CD4-positive, alpha-beta T cell treated with Interleukin-6 for 4 hours (primary cell): ENCODE results near the gene SMAD2.
A peak's percentile ranks its signal among the peaks of the same experiment; 100 is the strongest.

ENCODE experiments used
- DNase-seq: peaks from one replicate; pipeline ENCODE4 v3.0.0-alpha.2; 2020; ENCODE audit warnings: mixed read lengths

Gene SMAD2

DNA sequence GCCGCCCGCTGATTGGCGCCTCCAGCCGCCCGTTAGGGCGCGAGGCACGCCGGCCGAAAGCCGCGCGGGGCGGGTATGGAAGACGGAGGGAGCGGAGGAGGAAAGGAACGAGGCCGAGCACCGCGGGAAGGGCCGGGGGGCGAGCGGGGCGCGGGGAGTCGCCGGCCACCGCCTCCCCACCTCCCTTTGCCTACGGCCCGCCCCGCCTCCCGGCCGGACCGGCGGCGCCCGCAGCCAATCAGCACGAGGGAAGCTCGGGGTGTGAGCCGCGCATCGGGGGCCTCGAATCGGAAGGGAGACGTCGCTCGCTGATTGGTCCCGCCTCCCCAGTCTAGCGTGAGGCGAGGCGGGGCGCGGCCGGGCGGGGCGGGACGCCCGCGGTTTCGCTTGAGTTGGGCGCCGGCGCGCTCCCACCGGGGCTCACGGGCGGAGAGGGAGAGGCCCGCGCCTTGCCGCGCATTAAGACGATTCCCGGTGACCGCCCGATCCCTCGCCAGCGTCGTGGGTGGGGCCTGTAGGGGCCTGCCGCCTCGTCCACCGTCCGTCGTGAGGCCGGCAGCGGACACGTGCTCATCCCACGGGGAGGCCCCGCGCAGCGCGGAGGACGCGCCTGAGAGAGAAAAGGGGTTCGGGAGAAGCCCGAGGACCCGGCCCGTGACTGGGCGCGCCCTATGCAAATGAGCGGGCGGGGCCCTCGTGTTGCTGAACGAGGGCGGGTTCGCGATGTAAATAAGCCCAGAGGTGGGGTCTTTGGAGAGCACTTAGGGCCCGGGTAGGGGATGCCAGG, 665 bp upstream of the SMAD2 start:
- peak; percentile 96 for DNase-seq

DNA sequence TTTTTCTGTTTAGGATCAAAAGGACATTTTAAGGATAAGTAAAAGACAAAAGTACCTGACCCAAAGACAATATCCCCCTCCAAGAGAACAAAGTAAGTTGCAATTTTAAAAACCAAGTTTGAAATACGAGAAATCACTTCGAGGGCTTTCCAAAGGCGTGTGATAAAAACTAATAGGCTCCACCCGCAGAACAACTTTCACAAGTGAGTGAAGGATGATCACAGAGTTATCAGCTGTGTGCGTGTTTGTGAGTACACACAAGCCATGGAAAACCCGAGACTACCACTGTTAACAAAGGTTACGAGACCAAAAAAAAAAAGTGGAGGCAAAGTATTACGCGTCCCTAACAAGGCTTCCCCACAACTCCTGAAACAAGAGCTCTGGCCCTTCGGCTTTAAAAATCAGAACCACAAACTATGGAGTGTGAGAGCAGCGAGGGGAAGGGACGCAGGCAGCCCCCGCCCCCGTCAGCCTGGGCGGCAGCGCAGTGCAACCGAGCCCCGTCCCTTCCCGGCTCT, 719 bp downstream of the SMAD2 start:
- DNase-seq: no peak

DNA sequence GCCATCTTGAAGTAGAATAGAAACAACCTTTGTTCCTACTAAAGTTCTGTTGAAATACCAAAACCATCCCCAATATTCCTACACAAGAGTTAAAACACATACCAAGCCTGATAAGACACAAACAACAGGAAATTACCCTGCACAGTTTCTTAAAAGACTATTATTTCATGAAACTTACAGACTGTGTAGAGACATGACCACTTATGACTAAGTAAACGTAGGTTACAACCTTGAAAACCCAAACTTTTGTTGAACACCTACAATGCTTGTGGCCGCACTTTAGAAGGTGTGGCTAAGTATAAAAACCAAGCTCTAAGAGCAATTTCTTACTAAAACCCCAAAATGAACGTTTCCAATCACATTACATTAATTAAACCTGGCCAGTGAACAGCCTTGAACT, 2.0 kb downstream of the SMAD2 start:
- DNase-seq: no peak

DNA sequence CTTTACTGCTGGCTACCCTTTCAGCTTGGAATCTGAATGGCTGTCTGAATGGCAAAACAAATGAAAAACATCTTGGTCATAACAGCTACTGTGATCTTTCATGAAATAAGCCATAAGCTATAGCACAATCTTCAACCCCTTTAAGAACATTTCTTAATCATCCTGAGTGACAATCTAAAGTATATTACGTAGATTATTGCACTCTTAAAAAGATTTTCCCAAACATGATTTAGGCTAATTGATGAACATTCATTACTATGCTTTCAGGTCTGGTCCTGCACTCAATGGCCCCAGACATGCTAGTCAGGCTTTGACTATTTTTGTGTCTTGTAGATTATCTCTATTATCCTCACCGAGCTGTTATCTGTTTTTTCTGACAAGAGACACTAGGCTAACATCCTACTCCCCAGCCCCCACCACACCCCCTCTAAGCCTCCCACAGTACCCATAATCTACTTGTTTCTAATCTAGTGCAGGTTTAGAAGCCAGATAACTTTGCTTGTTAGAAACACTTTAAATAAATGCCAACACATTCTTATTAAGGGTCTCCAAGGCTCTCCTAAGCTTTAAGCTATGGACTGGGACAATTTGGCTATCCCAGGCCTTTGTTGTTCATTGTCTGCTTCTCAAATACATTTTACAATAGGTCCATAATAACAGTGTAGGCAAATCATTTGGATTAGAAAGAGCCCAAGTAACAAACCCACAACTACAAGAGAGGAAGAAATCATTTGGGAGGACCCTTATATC, 4.2 kb downstream of the SMAD2 start:
- no peak for DNase-seq

DNA sequence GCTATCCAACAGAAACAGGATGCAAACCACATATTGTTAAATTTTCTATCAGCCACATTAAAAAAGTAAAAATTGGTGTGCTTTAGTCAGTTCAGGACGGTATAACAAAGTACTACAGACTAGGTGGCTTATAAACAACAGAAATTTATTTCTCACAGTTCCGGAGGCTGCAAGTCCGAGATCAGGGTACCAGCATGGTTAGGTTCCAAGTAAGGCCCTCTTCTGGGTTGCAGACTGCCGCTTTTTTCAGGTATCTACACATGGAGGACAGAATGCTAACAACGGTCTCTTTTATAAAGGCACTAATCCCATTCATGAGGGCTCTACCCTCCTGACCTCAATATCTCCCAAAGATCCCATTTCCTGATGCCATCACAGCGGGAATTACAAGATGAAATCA, 10.5 kb downstream of the SMAD2 start:
- DNase-seq: no peak

DNA sequence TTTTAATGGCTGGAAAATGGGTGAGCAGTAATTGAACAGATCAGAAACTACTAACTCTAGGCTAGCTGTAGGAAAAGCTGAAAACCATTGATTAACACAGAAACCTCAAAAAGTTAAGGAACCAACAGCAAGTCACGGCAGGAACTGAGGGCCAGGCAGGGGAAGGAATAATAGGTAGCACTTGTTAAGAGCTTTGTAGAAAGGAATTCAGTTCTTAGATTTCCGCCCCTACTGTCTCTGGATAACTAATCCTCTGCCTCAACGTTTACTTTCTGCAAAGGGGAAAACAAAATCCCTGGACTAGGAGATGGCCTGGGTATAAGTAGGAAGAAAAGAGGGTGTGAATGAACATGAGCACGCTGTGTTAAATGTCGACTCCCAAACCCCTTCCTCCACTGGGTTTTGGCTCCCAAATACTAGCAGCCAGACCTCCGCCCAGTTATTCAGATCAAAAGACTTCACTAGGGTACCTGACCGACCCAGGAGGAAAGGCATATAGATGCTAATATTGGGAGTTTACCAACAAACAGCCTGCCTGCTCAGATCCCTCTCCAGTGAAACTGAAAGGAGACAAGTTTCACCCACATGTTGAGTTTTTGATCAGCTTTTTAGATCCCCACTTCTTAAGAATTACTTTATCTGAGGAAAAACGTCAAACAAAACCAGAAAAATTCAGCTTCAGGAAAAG, 12.4 kb downstream of the SMAD2 start:
- DNase-seq: no peak

DNA sequence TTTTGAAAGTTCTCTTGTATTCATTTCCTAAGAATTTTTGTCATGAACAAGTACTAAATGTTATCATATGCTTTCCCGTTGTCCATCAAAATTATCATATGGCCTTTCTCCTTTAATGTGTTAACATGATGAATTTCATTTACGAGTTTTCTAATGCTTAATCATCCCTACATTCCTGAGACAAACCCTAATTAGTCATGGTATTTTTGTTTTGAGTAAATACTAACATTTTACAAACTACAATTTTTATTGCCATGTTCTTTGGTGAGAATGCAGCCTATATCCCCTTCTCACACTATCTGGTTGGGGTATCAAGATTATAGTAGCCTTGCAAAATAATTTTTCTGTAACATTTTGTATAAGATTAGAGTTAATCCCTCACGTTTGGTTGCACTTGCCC, 14.5 kb downstream of the SMAD2 start:
- DNase-seq: no peak

DNA sequence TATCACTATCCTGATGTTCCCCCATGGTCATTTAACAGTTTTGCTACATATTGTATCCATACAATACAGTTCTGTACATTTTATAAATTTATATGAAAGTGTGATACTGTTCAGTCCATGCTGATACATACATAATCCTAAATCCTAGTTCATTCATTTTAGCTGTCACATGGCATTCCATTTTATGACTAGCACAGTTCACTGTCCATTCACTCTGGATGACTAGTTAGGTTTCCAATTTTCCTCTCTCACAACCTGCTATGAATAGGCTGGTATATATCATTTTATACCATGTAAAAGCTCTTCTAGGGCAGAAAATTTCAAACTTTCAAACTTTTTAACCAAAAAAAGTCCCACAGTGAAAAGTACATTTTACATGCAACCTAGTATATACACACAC, 15.2 kb downstream of the SMAD2 start:
- no peak for DNase-seq

DNA sequence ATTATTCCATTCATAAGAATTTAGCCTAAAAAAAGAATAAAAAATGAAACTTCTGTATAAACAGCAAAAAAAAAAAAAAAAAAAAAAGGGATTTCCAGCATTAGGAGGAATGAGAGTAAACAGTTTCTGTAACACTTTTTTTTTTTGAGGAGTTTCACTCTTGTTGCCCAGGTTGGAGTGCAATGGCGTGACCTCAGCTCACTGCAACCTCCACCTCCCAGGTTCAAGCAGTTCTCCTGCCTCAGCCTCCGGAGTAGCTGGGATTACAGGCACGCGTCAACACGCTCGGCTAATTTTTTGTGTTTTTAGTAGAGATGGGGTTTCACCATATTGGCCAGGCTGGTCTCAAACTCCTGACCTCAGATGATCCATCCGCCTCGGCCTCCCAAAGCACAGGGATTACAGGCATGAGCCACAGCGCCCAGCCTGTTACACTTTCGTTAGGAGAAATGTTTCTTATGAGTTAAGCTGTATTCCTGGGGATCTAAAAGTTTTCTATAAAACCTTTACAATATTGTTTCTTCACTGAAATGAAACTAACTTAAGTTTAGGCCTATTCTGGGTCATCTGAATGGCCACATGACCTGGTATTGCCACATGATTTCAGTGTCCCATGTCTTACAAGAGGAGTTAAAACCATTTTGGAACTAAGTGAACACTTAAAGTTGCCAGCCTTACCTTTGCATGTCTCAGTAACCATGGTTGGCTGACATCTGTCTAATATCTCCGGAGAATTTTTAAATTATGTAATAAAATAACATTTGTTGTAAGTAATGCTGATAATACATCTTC, 17.5 kb downstream of the SMAD2 start:
- DNase-seq: no peak

DNA sequence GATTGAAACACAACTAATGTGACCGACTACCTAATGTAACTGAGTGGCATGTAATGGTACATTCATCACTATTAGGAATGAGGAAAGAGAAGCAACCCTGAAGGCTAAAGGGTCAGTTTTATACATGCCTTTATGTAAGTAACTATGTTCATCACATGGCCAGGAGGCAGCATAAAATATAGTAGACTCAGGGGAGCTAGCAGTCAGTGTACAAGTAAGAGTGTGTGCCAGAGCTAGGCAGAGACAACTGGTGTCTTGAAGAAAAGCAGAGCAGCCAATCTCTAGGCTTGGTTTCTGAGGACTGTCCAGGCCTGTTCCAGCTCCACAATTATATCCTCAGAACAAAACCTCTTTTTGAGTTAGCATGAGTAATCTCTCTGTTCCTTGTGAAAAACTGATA, 18.1 kb downstream of the SMAD2 start:
- DNase-seq: no peak

DNA sequence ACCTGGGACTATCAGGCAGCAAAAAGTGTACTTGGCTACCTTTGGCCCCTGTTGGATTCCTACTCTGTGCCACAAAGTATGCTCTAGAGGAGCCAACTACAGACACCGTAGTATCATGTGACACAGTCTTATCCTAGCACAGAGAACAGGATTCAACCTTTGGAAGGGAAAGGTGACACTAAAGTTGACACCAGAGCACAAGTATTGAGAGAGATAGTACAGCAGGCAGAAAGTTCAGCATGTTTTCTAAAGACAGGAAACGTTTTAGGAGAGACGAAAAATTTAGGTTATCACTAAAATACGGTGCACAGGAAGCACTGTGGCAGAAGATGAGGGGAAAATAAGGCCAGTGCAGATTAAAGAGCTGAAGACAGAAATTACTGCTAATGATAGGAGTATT, 18.6 kb downstream of the SMAD2 start:
- no peak for DNase-seq

DNA sequence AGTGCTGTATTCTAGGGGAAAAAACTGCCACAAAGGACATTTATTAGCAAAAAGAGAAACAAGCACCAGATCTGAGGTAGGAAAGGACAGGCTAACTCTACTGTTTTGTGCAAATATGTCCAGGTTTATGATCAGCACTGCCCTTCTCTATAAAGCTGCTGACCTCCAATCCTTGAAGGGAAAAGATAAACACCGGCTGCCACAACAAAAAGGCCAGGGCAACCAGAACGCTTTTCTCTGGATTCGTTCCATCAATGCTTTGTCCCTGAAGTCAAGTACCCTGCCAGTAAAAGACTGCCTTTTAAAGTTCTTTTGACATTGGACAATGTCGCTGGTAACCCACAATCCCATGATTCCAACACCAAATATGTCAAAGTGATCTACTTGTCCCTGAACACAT, 21.0 kb downstream of the SMAD2 start:
- DNase-seq: no peak

DNA sequence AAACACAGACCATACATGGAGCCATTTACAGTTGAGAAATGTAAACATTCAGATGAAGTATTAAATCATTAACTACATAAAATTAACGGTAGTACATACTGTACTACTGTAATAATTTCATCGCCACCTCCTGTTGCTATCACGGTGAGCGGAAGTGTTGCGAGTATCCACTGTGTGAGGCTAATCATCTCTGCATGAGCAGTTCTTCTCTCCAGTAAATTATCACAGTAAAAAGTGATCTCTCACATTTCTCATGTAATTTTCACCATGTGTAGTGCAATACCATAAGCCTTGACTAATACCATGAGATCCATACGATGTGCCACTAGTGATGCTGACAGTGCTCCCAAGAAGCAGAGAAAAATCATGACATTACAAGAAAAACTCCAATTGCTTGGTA, 21.9 kb downstream of the SMAD2 start:
- DNase-seq: no peak

DNA sequence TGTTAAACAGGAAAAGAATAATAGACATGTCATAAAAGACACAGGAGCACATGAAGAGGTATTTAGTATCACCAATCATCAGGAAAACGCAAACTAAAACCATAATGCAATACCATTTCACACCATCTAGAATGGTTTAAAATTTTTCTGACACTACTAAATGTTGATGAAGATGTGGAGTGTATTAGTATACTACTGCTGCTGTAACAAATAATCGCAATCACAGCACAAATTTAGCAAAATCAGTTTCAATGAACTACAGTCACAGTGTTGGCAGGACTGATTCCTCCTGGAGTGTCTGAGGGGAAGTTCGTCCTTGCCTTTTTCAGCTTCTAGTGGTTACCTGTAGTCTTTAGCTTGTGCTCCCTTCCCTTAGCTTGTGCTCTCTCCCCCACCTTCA, 24.1 kb downstream of the SMAD2 start:
- no peak for DNase-seq

DNA sequence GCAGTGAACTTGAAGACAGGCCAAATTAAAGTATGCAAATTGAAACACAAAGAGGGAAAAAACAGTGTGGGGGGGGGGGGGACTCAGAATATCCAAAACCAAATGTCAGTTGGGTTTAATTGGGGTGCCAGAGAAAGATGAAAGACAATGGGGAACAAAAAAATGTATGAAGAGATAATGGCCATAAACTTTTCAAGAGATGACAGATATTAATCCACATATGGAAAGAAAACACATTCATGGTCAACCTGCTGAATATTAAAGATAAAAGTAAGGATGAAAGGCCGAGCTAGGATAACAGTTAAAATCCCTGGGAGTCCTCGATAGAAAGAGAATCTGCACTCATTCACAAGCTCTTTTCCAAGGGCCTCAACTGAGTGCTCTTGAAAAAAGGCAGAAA, 26.6 kb downstream of the SMAD2 start:
- DNase-seq: no peak

DNA sequence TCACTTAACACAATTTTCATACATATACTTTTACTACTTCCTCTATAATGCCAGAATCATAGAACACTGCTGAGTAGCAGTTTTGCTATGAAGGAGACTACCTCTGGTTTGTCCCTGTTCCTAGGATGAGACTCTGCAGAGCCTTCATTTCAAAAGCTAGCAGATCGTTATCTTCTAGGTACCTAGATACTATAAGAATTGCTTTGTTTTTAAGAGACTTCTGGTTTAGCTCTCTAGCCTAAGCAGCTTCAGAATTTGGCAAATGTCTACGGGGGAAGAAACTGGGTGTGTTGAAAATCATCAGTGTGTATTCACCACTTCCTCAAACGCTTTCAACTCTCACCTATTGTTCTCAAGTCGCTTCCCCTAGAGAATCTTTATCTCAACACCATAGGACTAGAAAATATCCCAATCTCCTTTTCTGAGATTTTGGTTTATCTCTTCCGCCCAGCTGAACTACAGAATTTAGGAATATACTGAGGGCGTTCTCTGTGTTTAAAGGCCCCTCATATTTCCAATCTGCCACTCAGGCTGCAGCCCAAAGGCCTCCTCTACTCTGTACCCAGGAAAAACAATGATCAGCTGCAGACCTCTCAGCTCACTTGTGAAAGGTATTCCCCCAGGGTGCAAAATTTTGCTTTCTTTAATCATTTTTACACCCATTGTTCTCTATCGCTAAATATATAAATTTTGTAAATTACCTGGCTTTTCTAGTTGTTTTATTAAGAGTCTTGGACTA, 28.7 kb downstream of the SMAD2 start:
- no peak for DNase-seq

DNA sequence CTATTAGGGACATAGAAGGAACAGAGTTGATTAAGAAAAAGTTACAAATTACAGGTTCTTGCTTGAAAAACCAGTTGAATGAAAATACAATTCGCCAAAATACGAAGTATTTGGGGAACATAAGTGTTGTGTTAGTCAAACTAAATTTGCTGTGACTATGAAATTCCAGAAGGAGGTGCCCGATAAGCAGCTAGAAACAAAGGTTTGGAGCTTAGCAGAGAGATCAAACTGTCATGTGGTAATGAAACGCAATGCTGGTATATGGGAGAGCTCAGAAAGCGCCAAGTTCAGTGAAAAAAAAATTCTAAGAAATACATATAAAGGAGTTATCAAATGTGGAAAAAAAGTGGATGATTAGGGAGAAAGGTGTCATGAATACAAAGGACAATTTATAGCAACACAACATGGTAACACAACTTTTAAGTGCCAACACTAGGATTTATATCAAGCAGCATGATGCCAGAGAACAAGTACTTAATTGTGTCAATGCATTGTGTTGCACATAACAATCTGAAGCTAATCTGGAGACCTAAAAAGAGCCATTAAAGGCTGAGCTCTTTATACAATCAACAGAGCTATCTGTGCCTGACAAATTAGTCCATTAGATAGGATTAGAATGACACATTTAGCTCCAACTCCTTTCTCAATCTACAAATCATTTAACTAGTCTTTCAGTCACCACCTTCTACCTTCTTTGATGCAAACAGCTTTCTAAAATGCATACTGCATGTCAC, 31.2 kb downstream of the SMAD2 start:
- no peak for DNase-seq

DNA sequence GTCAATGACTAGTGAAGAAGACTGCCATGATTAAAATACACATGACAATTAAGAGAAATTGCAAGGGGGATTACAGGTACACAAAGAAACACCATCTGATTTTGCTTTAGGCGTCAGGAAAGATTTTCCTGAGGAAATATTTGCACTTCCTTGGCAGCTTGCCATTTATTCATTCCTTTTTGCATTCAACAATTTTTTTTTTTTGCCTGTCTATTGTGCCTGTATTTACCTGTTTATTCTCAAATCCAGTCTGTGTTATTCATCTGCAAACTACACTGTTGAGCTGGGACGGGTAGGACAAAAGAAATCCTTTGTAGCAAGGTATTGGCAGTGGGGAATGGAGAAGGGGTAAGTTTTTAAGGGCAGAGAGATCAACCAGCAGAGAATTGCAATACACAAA, 31.8 kb downstream of the SMAD2 start:
- DNase-seq: no peak

DNA sequence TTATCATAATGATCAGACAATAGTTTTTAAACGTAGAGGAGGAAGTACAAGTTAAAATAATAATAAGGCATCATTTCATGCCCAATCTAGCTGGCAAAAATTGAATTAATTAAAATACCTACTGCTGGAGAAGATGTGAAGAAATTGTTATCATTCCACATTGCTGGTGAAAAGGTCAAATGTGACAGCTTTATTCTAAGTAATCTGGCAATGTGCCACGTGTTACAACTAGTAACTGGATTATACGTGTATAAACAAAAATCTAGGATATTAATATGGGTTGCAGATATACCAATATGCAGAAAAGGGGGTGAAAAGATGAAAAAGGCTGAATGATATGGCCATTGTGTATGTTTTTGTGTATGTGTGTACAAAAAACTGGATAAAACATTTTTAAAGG, 32.4 kb downstream of the SMAD2 start:
- no peak for DNase-seq

DNA sequence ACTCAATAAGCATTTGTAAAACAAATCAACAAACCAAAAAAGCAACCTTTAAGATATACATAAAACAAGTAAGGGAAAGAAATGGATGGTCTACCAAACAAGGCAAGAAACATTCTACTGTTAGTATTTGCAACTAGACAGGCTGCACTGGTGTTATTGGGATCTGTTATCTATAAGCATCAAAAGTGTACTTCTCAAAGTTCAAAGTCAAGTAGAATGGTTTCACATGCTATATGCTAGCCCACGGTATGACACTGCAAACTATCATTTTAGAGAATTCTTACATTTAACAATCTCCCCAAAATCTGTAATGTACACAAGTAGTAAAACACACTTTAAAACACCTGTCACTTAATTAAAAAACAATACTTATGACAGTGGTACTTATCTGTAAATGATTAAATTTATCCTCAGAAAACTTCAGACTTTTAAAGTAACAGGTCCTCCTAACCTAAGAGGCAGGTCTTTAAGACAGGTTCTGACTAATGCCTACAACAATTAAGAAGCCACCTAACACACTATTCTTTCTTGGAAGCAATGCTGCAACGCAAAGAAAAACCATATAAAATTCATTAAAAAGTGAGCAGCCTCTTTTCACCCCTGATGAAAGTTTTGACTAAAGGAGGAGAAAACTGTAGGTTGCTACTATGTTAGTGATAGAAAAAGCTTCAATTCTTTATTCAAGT, 34.8 kb downstream of the SMAD2 start:
- no peak for DNase-seq
